ENCODE measurements around the gene TRAF4. TPM values are rescaled to one million over a fixed set of nuclear protein-coding genes. Genes with fewer than 3 reads are reported as not detected.

TRAF4 gene
- polyA plus RNA-seq, 3 donors, result 0.33 to 38.0 (median 1.0) TPM

DNA sequence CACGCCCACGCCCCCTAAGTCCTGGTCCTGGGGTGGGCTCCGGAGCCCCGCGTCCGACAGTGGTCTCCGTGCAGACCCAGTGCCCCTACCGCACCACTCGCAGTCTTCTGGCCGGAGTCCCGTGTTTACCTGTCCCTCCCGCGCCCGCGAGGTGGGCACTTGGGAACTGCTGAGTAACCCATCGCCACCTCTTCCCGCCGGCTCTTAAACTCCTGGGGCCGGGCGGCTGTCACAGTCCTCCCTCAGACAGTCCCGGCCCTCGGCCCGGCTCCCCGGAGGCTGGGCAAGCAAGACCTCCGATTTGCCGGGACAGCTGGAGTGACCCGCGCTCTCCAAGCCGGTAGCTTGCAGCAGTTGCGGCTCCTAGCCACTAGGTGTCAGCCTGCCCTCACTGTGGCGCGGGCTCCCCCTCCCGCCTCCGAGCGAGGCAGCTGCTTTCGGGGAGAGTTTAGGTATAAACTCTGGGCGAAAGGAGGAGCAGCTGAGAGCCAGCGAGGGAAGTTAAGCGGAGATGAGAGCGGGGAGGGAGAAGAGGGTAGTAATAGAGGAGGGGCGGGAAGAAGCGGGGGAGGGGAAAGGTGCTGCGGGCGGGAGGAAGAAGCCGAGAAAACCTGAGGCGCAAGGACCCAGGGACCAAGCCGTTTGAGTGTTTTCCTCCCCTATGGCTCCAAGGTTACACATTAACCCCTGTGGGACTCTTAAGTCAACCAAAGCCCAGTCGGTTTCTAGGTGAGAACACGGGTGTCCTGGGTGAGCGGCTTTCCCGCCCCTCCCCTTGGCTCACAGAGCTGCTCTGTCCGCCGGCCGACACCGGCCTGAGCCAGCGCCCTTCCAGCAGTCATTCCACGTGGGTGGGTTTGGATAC lies 17.0 kb upstream of the TRAF4 start:
- Histone ChIP-seq H3K27ac (ENCODE audit: low read depth in 1 of 2, low read length in 2 of 2) (peak overlapping the region in 1 of 2 donors; percentile 20), H3K36me3 (replicated peaks in 1 of 2; ENCODE audit: control insufficient read depth in 1 of 2, insufficient read depth in 2 of 2, low read length in 2 of 2) (peaks cover 28 to 30% of the 10 kb centered on the region in 2 donors), H3K27me3 (ENCODE audit: control insufficient read depth in 2 of 2, insufficient read depth in 2 of 2, low read length in 2 of 2) (no peaks in the 10 kb centered on the region), H3K9me3 (replicated peaks in 1 of 2; ENCODE audit: control insufficient read depth in 1 of 2, insufficient read depth in 1 of 2, low read length in 2 of 2) (no peaks in the 10 kb centered on the region), H2AFZ (ENCODE audit: insufficient read depth, low read depth, low read length, poor library complexity, severe bottlenecking) (peak overlapping the region; percentile 95), H4K20me1 (ENCODE audit: insufficient read depth, low read length) (peaks cover 38% of the 10 kb centered on the region), H3K4me3 (replicated peaks in 1 of 3; ENCODE audit: low read depth in 2 of 3, low read length in 3 of 3) (peak overlapping the region; percentile 60 to 96 (median 66)), H3K4me2 (replicated peaks; ENCODE audit: extremely low read depth, low read length, poor library complexity, severe bottlenecking) (peak overlapping the region; percentile 100), H3K9ac (ENCODE audit: insufficient read depth, low read length, poor library complexity, severe bottlenecking) (peak overlapping the region; percentile 60), H3K79me2 (ENCODE audit: insufficient read depth, low read length) (peaks cover 7% of the 10 kb centered on the region), H3K4me1 (ENCODE audit: control insufficient read depth in 1 of 2, insufficient read depth in 2 of 2, low read length in 2 of 2) (peaks cover 41 to 56% of the 10 kb centered on the region in 2 donors)
- Mint-ChIP-seq H3K27ac (peak overlapping the region in 4 of 7 donors; percentile 43 to 83 (median 64)), H3K9me3 (peaks cover 0 to 2% (median 0%) of the 10 kb centered on the region in 7 donors), H3K4me3 (peak overlapping the region; percentile 89 to 95), H3K27me3 (ENCODE audit: low read depth in 3 of 3) (peaks cover 2 to 15% (median 7%) of the 10 kb centered on the region in 3 donors), H3K4me1 (peaks cover 51% of the 10 kb centered on the region), H3K36me3 (peaks cover 30 to 31% of the 10 kb centered on the region in 2 donors)
- intact Hi-C loops (cut with micrococcal nuclease), result loop anchor here (1.0 to 5.0 kb wide), 3 partner anchors 16 to 85 kb away; no protein-coding TSS in a partner anchor
- under 1% methylated on average over 48 of the region's 57 CpGs for WGBS (ENCODE audit: insufficient coverage)
- peak; percentile 86 to 89 (median 89) for DNase-seq
- TF ChIP-seq, protein P1, sequence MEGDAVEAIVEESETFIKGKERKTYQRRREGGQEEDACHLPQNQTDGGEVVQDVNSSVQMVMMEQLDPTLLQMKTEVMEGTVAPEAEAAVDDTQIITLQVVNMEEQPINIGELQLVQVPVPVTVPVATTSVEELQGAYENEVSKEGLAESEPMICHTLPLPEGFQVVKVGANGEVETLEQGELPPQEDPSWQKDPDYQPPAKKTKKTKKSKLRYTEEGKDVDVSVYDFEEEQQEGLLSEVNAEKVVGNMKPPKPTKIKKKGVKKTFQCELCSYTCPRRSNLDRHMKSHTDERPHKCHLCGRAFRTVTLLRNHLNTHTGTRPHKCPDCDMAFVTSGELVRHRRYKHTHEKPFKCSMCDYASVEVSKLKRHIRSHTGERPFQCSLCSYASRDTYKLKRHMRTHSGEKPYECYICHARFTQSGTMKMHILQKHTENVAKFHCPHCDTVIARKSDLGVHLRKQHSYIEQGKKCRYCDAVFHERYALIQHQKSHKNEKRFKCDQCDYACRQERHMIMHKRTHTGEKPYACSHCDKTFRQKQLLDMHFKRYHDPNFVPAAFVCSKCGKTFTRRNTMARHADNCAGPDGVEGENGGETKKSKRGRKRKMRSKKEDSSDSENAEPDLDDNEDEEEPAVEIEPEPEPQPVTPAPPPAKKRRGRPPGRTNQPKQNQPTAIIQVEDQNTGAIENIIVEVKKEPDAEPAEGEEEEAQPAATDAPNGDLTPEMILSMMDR (IDR thresholded peaks at IDR 0.05), result peak; percentile 99

DNA sequence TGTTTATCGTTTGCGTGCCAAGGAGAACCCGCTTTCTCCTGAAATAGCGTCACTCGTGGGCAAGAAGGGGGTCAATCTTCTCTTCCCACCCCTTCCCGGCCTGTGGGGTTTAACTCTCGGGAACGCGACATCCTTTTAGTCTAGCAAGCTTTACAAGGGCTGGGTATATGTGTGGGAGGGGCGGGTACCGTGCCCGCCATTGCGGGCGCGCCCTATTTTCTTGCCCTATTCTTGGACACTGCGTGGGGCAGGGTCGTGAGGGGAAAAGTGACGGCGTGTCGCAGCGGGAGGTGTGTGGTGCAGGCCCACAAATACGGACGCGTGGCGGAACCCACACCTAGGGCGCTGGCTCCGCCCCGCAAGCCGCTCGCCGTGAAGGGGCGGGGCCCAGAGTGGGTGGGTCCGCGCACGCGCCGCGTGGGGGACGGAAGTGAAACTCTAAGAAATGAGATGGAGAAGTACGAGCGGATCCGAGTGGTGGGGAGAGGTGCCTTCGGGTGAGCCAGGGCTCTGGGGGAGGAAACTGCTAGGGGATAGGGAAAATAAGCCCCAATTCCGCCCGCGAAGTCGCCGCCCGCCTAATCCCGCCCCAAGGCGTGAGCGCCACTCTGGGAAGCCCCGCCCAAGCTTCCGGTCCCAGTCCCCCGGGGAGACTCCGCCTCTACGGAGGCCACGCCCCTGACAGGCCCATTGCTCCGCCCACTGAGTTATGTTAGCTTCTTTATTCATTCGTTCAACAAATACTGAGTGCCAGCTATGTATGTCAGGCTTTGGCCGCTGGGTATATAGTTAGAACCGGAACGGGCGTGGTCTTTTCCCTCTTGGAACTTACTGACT lies 15.2 kb upstream of the TRAF4 start, which contains the start of gene NEK8:
Gene NEK8 (plus strand): TSS at position 425 of the 837 bp plus-strand sequence. CDS start 26 bp downstream, at position 451.
- peak; percentile 95 to 98 (median 97) for DNase-seq
- peaks cover 41 to 55% of the 10 kb centered on the region in 2 donors for H3K4me1 ChIP-seq (ENCODE audit: control insufficient read depth in 1 of 2, insufficient read depth in 2 of 2, low read length in 2 of 2)
- Mint-ChIP-seq H3K36me3 (peaks cover 14 to 17% of the 10 kb centered on the region in 2 donors), H3K9me3 (peaks cover 0 to 2% (median 0%) of the 10 kb centered on the region in 7 donors), H3K4me1 (peaks cover 47% of the 10 kb centered on the region), H3K27me3 (ENCODE audit: low read depth in 3 of 3) (peaks cover 2 to 15% (median 9%) of the 10 kb centered on the region in 3 donors), H3K4me3 (peak within 1 kb of the TSS; percentile 89 to 95), H3K27ac (peak within 1 kb of the TSS; percentile 82 to 95 (median 93))
- H3K79me2 ChIP-seq (ENCODE audit: insufficient read depth, low read length), result no peaks in the 10 kb centered on the region
- TF ChIP-seq, protein P1 (IDR thresholded peaks at IDR 0.05), result no peak
- H3K9me3 ChIP-seq (replicated peaks in 1 of 2; ENCODE audit: control insufficient read depth in 1 of 2, insufficient read depth in 1 of 2, low read length in 2 of 2), result no peaks in the 10 kb centered on the region
- H3K27me3 ChIP-seq (ENCODE audit: control insufficient read depth in 2 of 2, insufficient read depth in 2 of 2, low read length in 2 of 2), result no peaks in the 10 kb centered on the region
- peak within 1 kb of the TSS; percentile 100 for H3K4me2 ChIP-seq (replicated peaks; ENCODE audit: extremely low read depth, low read length, poor library complexity, severe bottlenecking)
- intact Hi-C loops (cut with micrococcal nuclease), result loop anchor here (2.0 to 5.0 kb wide), 2 partner anchors 16 to 84 kb away; partner anchors contain the start of gene TRAF4 (in 1 of the 2)
- WGBS (ENCODE audit: insufficient coverage), result under 1% methylated on average over 54 of the region's 64 CpGs
- H3K4me3 ChIP-seq (replicated peaks in 1 of 3; ENCODE audit: low read depth in 2 of 3, low read length in 3 of 3), result peak within 1 kb of the TSS; percentile 53 to 96 (median 93)
- peak within 1 kb of the TSS; percentile 71 for H3K9ac ChIP-seq (ENCODE audit: insufficient read depth, low read length, poor library complexity, severe bottlenecking)
- peak within 1 kb of the TSS; percentile 93 for H2AFZ ChIP-seq (ENCODE audit: insufficient read depth, low read depth, low read length, poor library complexity, severe bottlenecking)
- H3K27ac ChIP-seq (ENCODE audit: low read depth in 1 of 2, low read length in 2 of 2), result peak within 1 kb of the TSS; percentile 86
- H4K20me1 ChIP-seq (ENCODE audit: insufficient read depth, low read length), result peaks cover 20% of the 10 kb centered on the region
- peaks cover 11 to 13% of the 10 kb centered on the region in 2 donors for H3K36me3 ChIP-seq (replicated peaks in 1 of 2; ENCODE audit: control insufficient read depth in 1 of 2, insufficient read depth in 2 of 2, low read length in 2 of 2)
